Caco-2 (cell line): ENCODE measurements around the gene PMEPA1. TPM values are rescaled to one million over a fixed set of nuclear protein-coding genes. Genes with fewer than 3 reads are reported as not detected.

Experiments used
- BruUV-seq: library from RNA; stranded (reverse); fragments of 400-500 nt; replicated peaks from 2 replicates; lab custom pipeline; 2021; lab: Mats Ljungman, UMichigan
- CTCF ChIA-PET: fragments of 300-600 bp; sonication (Branson Sonifier 250); formaldehyde crosslinking; loops from one replicate; lab custom pipeline; 2022; ENCODE audit warnings: antibody characterized with exemption; lab: Charles Lee
- POLR2A ChIA-PET: fragments of 300-600 bp; sonication (Branson Sonifier 250); formaldehyde crosslinking; loops from one replicate; lab custom pipeline; 2022; ENCODE audit warnings: antibody characterized with exemption; lab: Charles Lee
- DNase-seq, 2 experiments: peaks; one replicate each; pipeline versions ENCODE4 v3.0.0 to v3.0.0-alpha.2; 2020 to 2022
- H3K27me3 ChIP-seq: replicated peaks from 2 replicates; pipeline ENCODE4 v1.6.0; 2011; ENCODE audit warnings: low read length; ENCODE audit not compliant: control insufficient read depth, insufficient read depth
- H3K36me3 ChIP-seq: 2 replicates; pipeline ENCODE4 v1.5.1; 2011; ENCODE audit warnings: low read length; ENCODE audit not compliant: control insufficient read depth, insufficient read depth
- H3K4me1 ChIP-seq: fragments of 250-450 bp; sonication (Bioruptor Pico); 2 replicates; pipeline ENCODE4 v1.5.1; 2020; ENCODE audit warnings: mild to moderate bottlenecking
- H3K4me3 ChIP-seq: 2 replicates; pipeline ENCODE4 v1.5.1; 2011; ENCODE audit warnings: low read depth, mild to moderate bottlenecking, control low read depth, low read length
- H3K9me3 ChIP-seq: fragments of 250-450 bp; sonication (Bioruptor Pico); 2 replicates; pipeline ENCODE4 v1.5.1; 2020; ENCODE audit warnings: mild to moderate bottlenecking, moderate library complexity
- H3K27ac Mint-ChIP-seq: one replicate; pipeline ENCODE4 v1.8.0; 2022; ENCODE audit warnings: mixed read lengths; ENCODE audit not compliant: unreplicated experiment
- H3K27me3 Mint-ChIP-seq: one replicate; pipeline ENCODE4 v1.8.0; 2022; ENCODE audit warnings: mixed read lengths; ENCODE audit not compliant: insufficient read depth, unreplicated experiment
- H3K36me3 Mint-ChIP-seq: one replicate; pipeline ENCODE4 v1.8.0; 2022; ENCODE audit warnings: mild to moderate bottlenecking, mixed read lengths; ENCODE audit not compliant: insufficient read depth, unreplicated experiment
- H3K4me1 Mint-ChIP-seq: one replicate; pipeline ENCODE4 v1.8.0; 2022; ENCODE audit warnings: low read depth, mixed read lengths; ENCODE audit not compliant: unreplicated experiment
- H3K4me3 Mint-ChIP-seq: one replicate; pipeline ENCODE4 v1.8.0; 2022; ENCODE audit warnings: mild to moderate bottlenecking, moderate library complexity, mixed read lengths; ENCODE audit not compliant: unreplicated experiment
- H3K9me3 Mint-ChIP-seq: one replicate; pipeline ENCODE4 v1.8.0; 2022; ENCODE audit warnings: mixed read lengths; ENCODE audit not compliant: unreplicated experiment
- intact Hi-C: fragments of 100-400 bp; cut with micrococcal nuclease; formaldehyde crosslinking; loops from one replicate; pipeline ENCODE4 v1.10.0; 2022; ENCODE audit not compliant: unreplicated experiment
- total RNA-seq: library from RNA; stranded (reverse); gene quantifications from 2 replicates; pipeline ENCODE4 v1.2.3, GENCODE V29; 2022
- TF ChIP-seq, protein P1 (sequence below), 2 experiments: fragments of 200-600 bp in 1 of 2; IDR thresholded peaks; 1 replicate in 1 of 2; 2 replicates in 1 of 2; pipeline versions ENCODE4 v1.5.1 to v1.8.0; 2011 to 2022; ENCODE audit warnings: antibody characterized with exemption in 1 of 2, control low read depth in 1 of 2, inconsistent platforms in 1 of 2, low read depth in 1 of 2, low read length in 1 of 2, mild to moderate bottlenecking in 1 of 2, moderate library complexity in 1 of 2; ENCODE audit not compliant: insufficient read depth in 1 of 2, severe bottlenecking in 1 of 2, unreplicated experiment in 1 of 2

PMEPA1 gene
- total RNA-seq, 1 experiment from 2014 or later: 3.3 TPM

DNA sequence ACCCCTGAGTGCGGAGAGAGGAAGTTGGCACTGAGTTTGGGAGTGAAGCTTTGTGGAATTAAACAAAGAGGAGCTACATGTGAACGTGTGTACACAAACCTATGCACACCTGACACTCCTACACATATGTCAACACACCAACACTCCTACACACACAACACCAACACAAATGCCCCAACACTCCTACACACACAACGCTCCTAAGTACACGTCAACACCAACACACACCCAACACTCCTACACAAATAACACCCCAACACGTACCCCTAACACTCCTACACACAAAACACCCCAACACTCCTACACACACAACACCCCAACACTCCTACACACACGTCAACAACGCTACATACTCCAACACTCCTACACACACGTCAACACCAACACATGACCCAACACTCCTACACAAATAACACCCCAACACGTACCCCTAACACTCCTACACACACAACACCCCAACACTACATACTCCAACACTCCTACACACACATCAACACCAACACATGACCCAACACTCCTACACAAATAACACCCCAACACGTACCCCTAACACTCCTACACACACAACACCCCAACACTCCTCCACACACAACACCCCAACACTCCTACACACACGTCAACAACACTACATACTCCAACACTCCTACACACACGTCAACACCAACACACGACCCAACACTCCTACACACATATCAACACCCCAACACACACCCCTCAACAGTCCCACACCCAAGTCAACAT is 49.5 kb downstream of the PMEPA1 start:
- Histone ChIP-seq H3K4me1 (no peaks in the 10 kb centered on the region), H3K27me3 (no peaks in the 10 kb centered on the region), H3K4me3 (no peak overlapping the region), H3K36me3 (no peaks in the 10 kb centered on the region), H3K9me3 (no peaks in the 10 kb centered on the region)
- intact Hi-C loops: no loop called here
- TF ChIP-seq, protein P1, sequence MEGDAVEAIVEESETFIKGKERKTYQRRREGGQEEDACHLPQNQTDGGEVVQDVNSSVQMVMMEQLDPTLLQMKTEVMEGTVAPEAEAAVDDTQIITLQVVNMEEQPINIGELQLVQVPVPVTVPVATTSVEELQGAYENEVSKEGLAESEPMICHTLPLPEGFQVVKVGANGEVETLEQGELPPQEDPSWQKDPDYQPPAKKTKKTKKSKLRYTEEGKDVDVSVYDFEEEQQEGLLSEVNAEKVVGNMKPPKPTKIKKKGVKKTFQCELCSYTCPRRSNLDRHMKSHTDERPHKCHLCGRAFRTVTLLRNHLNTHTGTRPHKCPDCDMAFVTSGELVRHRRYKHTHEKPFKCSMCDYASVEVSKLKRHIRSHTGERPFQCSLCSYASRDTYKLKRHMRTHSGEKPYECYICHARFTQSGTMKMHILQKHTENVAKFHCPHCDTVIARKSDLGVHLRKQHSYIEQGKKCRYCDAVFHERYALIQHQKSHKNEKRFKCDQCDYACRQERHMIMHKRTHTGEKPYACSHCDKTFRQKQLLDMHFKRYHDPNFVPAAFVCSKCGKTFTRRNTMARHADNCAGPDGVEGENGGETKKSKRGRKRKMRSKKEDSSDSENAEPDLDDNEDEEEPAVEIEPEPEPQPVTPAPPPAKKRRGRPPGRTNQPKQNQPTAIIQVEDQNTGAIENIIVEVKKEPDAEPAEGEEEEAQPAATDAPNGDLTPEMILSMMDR (IDR thresholded peaks at IDR 0.05; ENCODE audit: insufficient read depth in 1 of 2, low read depth in 1 of 2, low read length in 1 of 2, severe bottlenecking in 1 of 2, unreplicated experiment in 1 of 2): no peak
- CTCF ChIA-PET: no interaction called here
- Mint-ChIP-seq H3K4me3 (no peak overlapping the region), H3K36me3 (no peaks in the 10 kb centered on the region), H3K4me1 (no peaks in the 10 kb centered on the region), H3K27ac (no peak overlapping the region), H3K27me3 (no peaks in the 10 kb centered on the region), H3K9me3 (peaks cover 13% of the 10 kb centered on the region)
- POLR2A ChIA-PET: no interaction called here
- DNase-seq: peak in 1 of 2 experiments; percentile 29
- no TSS peak for BruUV-seq

DNA sequence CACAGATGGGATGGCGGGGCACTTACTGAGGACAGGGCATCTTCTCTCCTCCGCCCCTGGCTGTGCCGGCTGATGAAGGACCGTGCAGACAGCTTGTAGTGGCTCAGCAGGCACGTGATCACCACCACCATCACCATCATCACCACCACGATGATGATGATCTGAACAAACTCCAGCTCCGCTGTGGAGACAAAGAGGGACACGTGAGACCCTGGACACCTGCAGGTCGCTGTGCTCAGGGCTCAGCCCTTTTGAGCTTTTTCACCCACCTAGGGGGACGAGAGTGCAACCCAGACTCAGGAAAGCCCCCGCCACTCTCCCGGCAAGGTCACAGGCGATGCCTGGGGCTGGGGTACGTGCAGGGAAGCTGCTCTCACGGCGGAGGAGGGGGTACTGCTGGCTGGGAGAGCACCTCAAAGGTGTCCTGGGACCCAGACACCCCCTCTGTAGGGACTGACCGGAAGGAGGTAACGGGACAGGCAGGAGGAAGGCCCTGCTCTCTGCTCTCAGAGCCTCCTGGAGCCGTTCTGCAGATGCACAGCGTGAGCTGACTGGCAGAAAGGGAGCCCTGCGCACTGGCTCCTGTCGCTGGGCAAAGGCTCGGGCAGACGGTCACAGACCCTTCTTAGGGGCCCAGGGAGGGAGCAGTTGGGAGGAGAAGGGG is 50.2 kb downstream of the PMEPA1 start:
- H3K4me1 ChIP-seq: no peaks in the 10 kb centered on the region
- no peaks in the 10 kb centered on the region for H3K4me1 Mint-ChIP-seq
- no peak overlapping the region for H3K4me3 Mint-ChIP-seq
- peaks cover 13% of the 10 kb centered on the region for H3K9me3 Mint-ChIP-seq
- DNase-seq: peak in 1 of 2 experiments; percentile 45
- H3K36me3 ChIP-seq: no peaks in the 10 kb centered on the region
- TF ChIP-seq, protein P1 (IDR thresholded peaks at IDR 0.05; ENCODE audit: insufficient read depth in 1 of 2, low read depth in 1 of 2, low read length in 1 of 2, severe bottlenecking in 1 of 2, unreplicated experiment in 1 of 2): no peak
- POLR2A ChIA-PET: no interaction called here
- no peaks in the 10 kb centered on the region for H3K9me3 ChIP-seq
- BruUV-seq: no TSS peak
- H3K36me3 Mint-ChIP-seq: no peaks in the 10 kb centered on the region
- H3K27ac Mint-ChIP-seq: no peak overlapping the region
- CTCF ChIA-PET: no interaction called here
- intact Hi-C loops: loop anchor here (10.0 kb wide), 1 partner anchor 215 kb away; no protein-coding TSS in a partner anchor
- no peaks in the 10 kb centered on the region for H3K27me3 Mint-ChIP-seq
- no peaks in the 10 kb centered on the region for H3K27me3 ChIP-seq
- H3K4me3 ChIP-seq: no peak overlapping the region

DNA sequence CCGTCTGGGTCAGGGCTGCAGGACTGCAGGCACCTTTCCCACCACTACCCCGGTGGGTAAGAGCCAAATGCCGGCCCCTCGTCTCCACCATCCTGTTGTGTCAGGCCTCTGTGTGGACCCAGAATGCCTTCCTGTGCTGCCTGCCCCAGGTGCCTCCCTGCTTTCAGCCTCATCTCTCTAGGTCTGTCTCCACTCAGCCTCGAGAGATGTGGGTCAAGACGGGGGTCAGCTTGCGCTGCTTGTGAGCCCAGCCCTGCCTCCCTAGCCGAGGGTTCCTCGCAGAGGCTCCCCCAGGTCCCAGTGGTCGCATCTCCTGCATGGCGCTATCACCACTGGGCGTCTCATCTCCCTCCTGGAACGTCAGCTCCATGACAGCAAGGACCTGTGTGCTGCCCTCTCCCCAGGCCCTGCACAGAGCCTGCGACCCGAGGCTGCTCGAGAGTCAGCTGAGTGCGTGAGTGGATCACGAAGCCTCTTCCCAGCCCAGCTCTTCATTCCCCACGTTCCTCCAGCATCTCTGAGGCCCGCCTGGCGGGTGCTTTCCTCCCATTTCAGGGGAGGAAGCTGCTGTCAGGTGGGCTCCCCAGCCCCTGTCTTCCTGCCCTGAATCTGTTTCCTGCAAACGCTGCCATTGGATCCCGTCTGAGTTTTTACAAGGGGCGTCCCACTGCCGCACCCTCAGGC is 50.8 kb downstream of the PMEPA1 start:
- Mint-ChIP-seq H3K27me3 (no peaks in the 10 kb centered on the region), H3K4me3 (no peak overlapping the region), H3K4me1 (no peaks in the 10 kb centered on the region), H3K27ac (no peak overlapping the region), H3K9me3 (peaks cover 13% of the 10 kb centered on the region), H3K36me3 (no peaks in the 10 kb centered on the region)
- intact Hi-C loops: loop anchor here (10.0 kb wide), 1 partner anchor 216 kb away; no protein-coding TSS in a partner anchor
- H3K9me3 ChIP-seq: no peaks in the 10 kb centered on the region
- ChIA-PET POLR2A (no interaction called here), CTCF (no interaction called here)
- DNase-seq: peak in 1 of 2 experiments; percentile 41
- no peaks in the 10 kb centered on the region for H3K4me1 ChIP-seq
- TF ChIP-seq, protein P1 (IDR thresholded peaks at IDR 0.05; ENCODE audit: insufficient read depth in 1 of 2, low read depth in 1 of 2, low read length in 1 of 2, severe bottlenecking in 1 of 2, unreplicated experiment in 1 of 2): no peak
- no TSS peak for BruUV-seq
- no peak overlapping the region for H3K4me3 ChIP-seq
- H3K27me3 ChIP-seq: no peaks in the 10 kb centered on the region
- H3K36me3 ChIP-seq: no peaks in the 10 kb centered on the region
